Fibroblast of villous mesenchyme (primary cell): Measurements from ENCODE around the gene FOSL2. TPM values are rescaled to one million over a fixed set of nuclear protein-coding genes. Genes with fewer than 3 reads are reported as not detected.

Experiments used
- DNase-seq: peaks from one replicate; pipeline ENCODE4 v3.0.0-alpha.2; 2010; ENCODE audit warnings: low read depth
- H3K4me3 ChIP-seq: 2 replicates; pipeline ENCODE4 v1.5.1; 2011; ENCODE audit warnings: low read depth, mild to moderate bottlenecking, low read length
- CTCF ChIP-seq: IDR thresholded peaks from 2 replicates; pipeline ENCODE4 v1.5.1; 2012; ENCODE audit warnings: low read depth, mild to moderate bottlenecking, low read length; ENCODE audit not compliant: insufficient read depth
- small RNA-seq: library from RNA; depleted of rRNA; stranded (forward); fragments of <200 nt; gene quantifications from one replicate; pipeline ENCODE3, GENCODE V24; 2012
- total RNA-seq: library from RNA; depleted of rRNA; stranded (reverse); fragments of >200 nt; gene quantifications from 2 replicates; pipeline ENCODE4 v1.2.3, GENCODE V29; 2012

FOSL2 gene
- total RNA-seq, 1 donor = 81.6 TPM

GRCh38 chr2:28465148-28465885, 72.7 kb downstream of the FOSL2 start:
- no peak overlapping the region for H3K4me3 ChIP-seq
- TF ChIP-seq CTCF = no peak
- DNase-seq = peak; percentile 55

Small RNAs within 50 kb of the gene (small RNA-seq; reads per million reads assigned to genes)
- gene AC104695.3 (0.38 reads per million), gene SNRPGP7 (not detected)

Other genes starting within 250 kb of the FOSL2 start
- gene PLB1, start 103.2 kb downstream of the FOSL2 start, total RNA-seq = 0.32 and 3.0 TPM in 2 replicates